SK-N-SH (cell line): ENCODE results near the gene DTX3L.

ENCODE experiments used
- CTCF ChIP-seq: fragments of 200-600 bp; sonication (generic); IDR thresholded peaks from 2 replicates; pipeline ENCODE4 v1.6.1; 2017; ENCODE audit warnings: antibody characterized with exemption, mild to moderate bottlenecking, moderate library complexity
- EZH2phosphoT487 ChIP-seq: fragments of 200-600 bp; sonication (generic); IDR thresholded peaks from 2 replicates; pipeline ENCODE4 v1.6.1; 2017; ENCODE audit warnings: low read depth, mixed run types, mild to moderate bottlenecking, antibody characterized with exemption, moderate library complexity, borderline replicate concordance
- RAD21 ChIP-seq: IDR thresholded peaks from 2 replicates; pipeline ENCODE4 v1.6.1; 2012; ENCODE audit warnings: mild to moderate bottlenecking, low read length
- USF2 ChIP-seq: fragments of 150-350 bp; IDR thresholded peaks from 2 replicates; pipeline ENCODE4 v1.6.1; 2017; ENCODE audit warnings: antibody characterized with exemption, low read length, low read depth, borderline replicate concordance

- no peak for TF ChIP-seq CTCF
- TF ChIP-seq RAD21: no peak
- TF ChIP-seq USF2: no peak
- no peak for TF ChIP-seq EZH2phosphoT487
Measured at GRCh38 chr3:122606330-122606729, 42.2 kb downstream of the DTX3L start.
